ENCODE results near the gene SLC35F6. TPM values are rescaled to one million over a fixed set of nuclear protein-coding genes. Genes with fewer than 3 reads are reported as not detected.
"Not testable (repeated sequence)": the region's sequence is repeated elsewhere in the genome, so short reads cannot be mapped to it uniquely, and the experiment has no call there.

Gene SLC35F6
- total RNA-seq, 1 donor from 2014 or later: 33.0 TPM

GRCh38 chr2:26784570-26785234 lies 20.6 kb downstream of the SLC35F6 start:
- no peak for DNase-seq (ENCODE audit: low spot score)

- peak; percentile 99 for DNase-seq (ENCODE audit: low spot score)
Observed at GRCh38 chr2:26785431-26786206, 21.5 kb downstream of the SLC35F6 start, which contains the start of gene CENPA. CENPA (plus strand) TSS chr2:26786056; CDS start chr2:26786197, 141 bp downstream.

- DNase-seq (ENCODE audit: low spot score): no peak
Observed at GRCh38 chr2:26786207-26787028, 22.3 kb downstream of the SLC35F6 start.

GRCh38 chr2:26792720-26793119 lies 28.6 kb downstream of the SLC35F6 start:
- DNase-seq (ENCODE audit: low spot score): no peak

GRCh38 chr2:26793518-26793917 lies 29.4 kb downstream of the SLC35F6 start:
- no peak for DNase-seq (ENCODE audit: low spot score)

GRCh38 chr2:26795135-26795534 lies 31.1 kb downstream of the SLC35F6 start:
- not testable (repeated sequence) for DNase-seq (ENCODE audit: low spot score)

GRCh38 chr2:26801328-26801727 lies 37.2 kb downstream of the SLC35F6 start:
- no peak for DNase-seq (ENCODE audit: low spot score)

GRCh38 chr2:26801796-26802195 lies 37.7 kb downstream of the SLC35F6 start:
- no peak for DNase-seq (ENCODE audit: low spot score)

- no peak for DNase-seq (ENCODE audit: low spot score)
Observed at GRCh38 chr2:26805241-26805676, 41.2 kb downstream of the SLC35F6 start.

- no peak for DNase-seq (ENCODE audit: low spot score)
Observed at GRCh38 chr2:26807788-26808460, 43.8 kb downstream of the SLC35F6 start.

- no peak for DNase-seq (ENCODE audit: low spot score)
Observed at GRCh38 chr2:26809211-26809610, 45.1 kb downstream of the SLC35F6 start.

GRCh38 chr2:26809876-26810577 lies 45.9 kb downstream of the SLC35F6 start:
- DNase-seq (ENCODE audit: low spot score): no peak

GRCh38 chr2:26811261-26811660 lies 47.2 kb downstream of the SLC35F6 start:
- DNase-seq (ENCODE audit: low spot score): no peak

GRCh38 chr2:26811791-26812694 lies 48.0 kb downstream of the SLC35F6 start:
- no peak for DNase-seq (ENCODE audit: low spot score)

GRCh38 chr2:26812731-26813130 lies 48.6 kb downstream of the SLC35F6 start:
- no peak for DNase-seq (ENCODE audit: low spot score)

GRCh38 chr2:26814072-26814765 lies 50.1 kb downstream of the SLC35F6 start:
- DNase-seq (ENCODE audit: low spot score): not testable (repeated sequence)

GRCh38 chr2:26816893-26817292 lies 52.8 kb downstream of the SLC35F6 start:
- no peak for DNase-seq (ENCODE audit: low spot score)

- DNase-seq (ENCODE audit: low spot score): no peak
Observed at GRCh38 chr2:26818255-26818654, 54.2 kb downstream of the SLC35F6 start.

- no peak for DNase-seq (ENCODE audit: low spot score)
Observed at GRCh38 chr2:26818972-26819371, 54.9 kb downstream of the SLC35F6 start.

Measured in mucosa of gallbladder (tissue), 1 donor.